SK-N-SH (cell line): ENCODE results near the gene BTN3A1. TPM values are rescaled to one million over a fixed set of nuclear protein-coding genes. Genes with fewer than 3 reads are reported as not detected.
"Not testable (repeated sequence)": the region's sequence is repeated elsewhere in the genome, so short reads cannot be mapped to it uniquely, and the experiment has no call there.

Source experiments
- CTCF ChIA-PET: fragments of 300-600, 350-600 bp; formaldehyde crosslinking; extraction: SDS; loops from one replicate; lab custom pipeline; 2021; lab: Yijun Ruan, JAX
- POLR2A ChIA-PET: fragments of 350-600 bp; sonication (Branson Sonifier 250); formaldehyde crosslinking; extraction: SDS; loops from one replicate; lab custom pipeline; 2020; ENCODE audit warnings: antibody characterized with exemption, inconsistent platforms; lab: Yijun Ruan, JAX
- DNase-seq: peaks from one replicate; pipeline ENCODE4 v3.0.0; 2012
- H2AFZ ChIP-seq: fragments of 200-600 bp; sonication (generic); 2 replicates; pipeline ENCODE4 v1.8.1; 2016; ENCODE audit warnings: antibody characterized with exemption, mild to moderate bottlenecking, low read depth
- H3F3A ChIP-seq: fragments of 200-600 bp; sonication (generic); replicated peaks from 2 replicates; pipeline ENCODE3; 2016; ENCODE audit warnings: antibody characterized with exemption, mild to moderate bottlenecking; ENCODE audit not compliant: insufficient read depth
- H3K27ac ChIP-seq, 2 experiments: fragments of 200-500 bp in 1 of 2; fragments of 200-600 bp in 1 of 2; sonication (Bioruptor generic) in 1 of 2; sonication (generic), shearing (Covaris generic) in 1 of 2; 2 replicates each; pipeline versions ENCODE4 v1.5.1 to v1.6.1; 2014 to 2016; ENCODE audit warnings: low read depth in 2 of 2, inconsistent platforms in 1 of 2, low read length in 1 of 2, mild to moderate bottlenecking in 1 of 2, mixed read lengths in 1 of 2
- H3K27me3 ChIP-seq: fragments of 200-600 bp; sonication (generic), shearing (Covaris generic); 2 replicates; pipeline ENCODE4 v1.6.1; 2016; ENCODE audit warnings: mixed run types; ENCODE audit not compliant: insufficient read depth
- H3K36me3 ChIP-seq, 2 experiments: fragments of 200-500 bp in 1 of 2; fragments of 200-600 bp in 1 of 2; sonication (Bioruptor generic) in 1 of 2; sonication (generic) in 1 of 2; replicated peaks in 1 of 2; 2 replicates each; pipeline versions ENCODE3 to v1.5.1; 2014 to 2016; ENCODE audit warnings: low read length in 1 of 2, mild to moderate bottlenecking in 1 of 2; ENCODE audit not compliant: insufficient read depth in 2 of 2, control insufficient read depth in 1 of 2
- H3K4me1 ChIP-seq, 2 experiments: fragments of 200-500 bp in 1 of 2; fragments of 200-600 bp in 1 of 2; sonication (Bioruptor generic) in 1 of 2; sonication (generic), shearing (Covaris generic) in 1 of 2; 2 replicates each; pipeline versions ENCODE4 v1.5.1 to v1.6.1; 2014 to 2016; ENCODE audit warnings: low read depth in 1 of 2, low read length in 1 of 2, mixed run types in 1 of 2; ENCODE audit not compliant: insufficient read depth in 2 of 2, control insufficient read depth in 1 of 2
- H3K4me2 ChIP-seq: fragments of 200-600 bp; sonication (generic), shearing (Covaris generic); 2 replicates; pipeline ENCODE4 v1.6.1; 2017; ENCODE audit warnings: mixed run types
- H3K4me3 ChIP-seq, 2 experiments: fragments of 200-500 bp in 1 of 2; fragments of 200-600 bp in 1 of 2; sonication (Bioruptor generic) in 1 of 2; sonication (generic), shearing (Covaris generic) in 1 of 2; 2 replicates each; pipeline versions ENCODE4 v1.5.1 to v1.8.1; 2014 to 2016; ENCODE audit warnings: low read depth in 2 of 2, inconsistent platforms in 1 of 2, low read length in 1 of 2, mild to moderate bottlenecking in 1 of 2, mixed read lengths in 1 of 2, moderate library complexity in 1 of 2
- H3K79me2 ChIP-seq: fragments of 200-600 bp; sonication (generic); 2 replicates; pipeline ENCODE4 v1.8.1; 2017; ENCODE audit warnings: mild to moderate bottlenecking; ENCODE audit not compliant: insufficient read depth
- H3K9ac ChIP-seq: fragments of 200-600 bp; sonication (generic); 2 replicates; pipeline ENCODE4 v1.6.1; 2017; ENCODE audit warnings: mixed run types
- H3K9me2 ChIP-seq: fragments of 200-600 bp; sonication (generic); 2 replicates; pipeline ENCODE4 v1.6.1; 2017; ENCODE audit warnings: mixed run types
- H3K9me3 ChIP-seq: fragments of 200-600 bp; sonication (generic); 2 replicates; pipeline ENCODE4 v1.6.1; 2017; ENCODE audit warnings: mixed run types, mild to moderate bottlenecking, moderate library complexity
- H4K20me1 ChIP-seq: fragments of 200-600 bp; sonication (generic); 2 replicates; pipeline ENCODE4 v1.6.1; 2017; ENCODE audit warnings: mild to moderate bottlenecking, mixed run types; ENCODE audit not compliant: insufficient read depth
- CTCF ChIP-seq: fragments of 200-600 bp; sonication (generic); IDR thresholded peaks from 2 replicates; pipeline ENCODE4 v1.6.1; 2017; ENCODE audit warnings: antibody characterized with exemption, mild to moderate bottlenecking, moderate library complexity
- EP300 ChIP-seq, 2 experiments: IDR thresholded peaks; 2 replicates each; pipeline versions ENCODE4 v1.4.0 to v1.6.1; 2012; ENCODE audit warnings: borderline replicate concordance in 1 of 2, low read depth in 1 of 2, low read length in 1 of 2
- EZH2phosphoT487 ChIP-seq: fragments of 200-600 bp; sonication (generic); IDR thresholded peaks from 2 replicates; pipeline ENCODE4 v1.6.1; 2017; ENCODE audit warnings: low read depth, mixed run types, mild to moderate bottlenecking, antibody characterized with exemption, moderate library complexity, borderline replicate concordance
- GATA2 ChIP-seq: sonication (generic); formaldehyde crosslinking; IDR thresholded peaks from 2 replicates; pipeline ENCODE4 v1.5.0; 2020; ENCODE audit warnings: mild to moderate bottlenecking, missing genetic modification reagents
- JUND ChIP-seq: IDR thresholded peaks from 2 replicates; pipeline ENCODE4 v1.4.0; 2012
- MEF2A ChIP-seq: IDR thresholded peaks from 2 replicates; pipeline ENCODE4 v1.4.0; 2012; ENCODE audit warnings: low read depth, borderline replicate concordance
- MXI1 ChIP-seq: IDR thresholded peaks from 2 replicates; pipeline ENCODE4 v1.6.1; 2012; ENCODE audit warnings: mild to moderate bottlenecking, low read depth, low read length, improper control_type of control experiment
- NFIC ChIP-seq: IDR thresholded peaks from 2 replicates; pipeline ENCODE4 v1.4.0; 2012; ENCODE audit warnings: borderline replicate concordance
- PBX3 ChIP-seq: IDR thresholded peaks from 2 replicates; pipeline ENCODE4; 2012
- POLR2AphosphoS5 ChIP-seq: IDR thresholded peaks from 2 replicates; pipeline ENCODE4 v1.6.1; 2012; ENCODE audit warnings: low read depth, low read length
- RFX5 ChIP-seq: IDR thresholded peaks from 2 replicates; pipeline ENCODE4 v1.6.1; 2012; ENCODE audit warnings: mild to moderate bottlenecking, improper control_type of control experiment, low read length
- SMC3 ChIP-seq: IDR thresholded peaks from 2 replicates; pipeline ENCODE4 v1.6.1; 2012; ENCODE audit warnings: low read depth, low read length, improper control_type of control experiment
- TAF1 ChIP-seq: IDR thresholded peaks from 2 replicates; pipeline ENCODE4 v1.6.1; 2012; ENCODE audit warnings: low read depth, mild to moderate bottlenecking, low read length, moderate library complexity, borderline replicate concordance
- TEAD4 ChIP-seq: IDR thresholded peaks from 2 replicates; pipeline ENCODE4 v1.4.0; 2012; ENCODE audit warnings: mild to moderate bottlenecking, borderline replicate concordance; ENCODE audit not compliant: insufficient read depth
- USF1 ChIP-seq: IDR thresholded peaks from 2 replicates; pipeline ENCODE4 v1.4.0; 2012; ENCODE audit warnings: low read depth, borderline replicate concordance
- USF2 ChIP-seq: fragments of 150-350 bp; IDR thresholded peaks from 2 replicates; pipeline ENCODE4 v1.6.1; 2017; ENCODE audit warnings: antibody characterized with exemption, low read length, low read depth, borderline replicate concordance
- ZBTB33 ChIP-seq: IDR thresholded peaks from 2 replicates; pipeline ENCODE4 v1.4.0; 2012; ENCODE audit warnings: low read depth, borderline replicate concordance
- WGBS: methylation state at CpG from one replicate; pipeline ENCODE4 v1.1.6; 2017; ENCODE audit warnings: low lambda C conversion rate; 5-methylcytosine and 5-hydroxymethylcytosine counted together
- polyA plus RNA-seq, 3 experiments: library from polyadenylated mRNA; depleted of rRNA; stranded (reverse); fragments of >200 nt; gene quantifications; 2 replicates each; pipeline ENCODE4 v1.2.3, GENCODE V29; 2012

BTN3A1 gene
- polyA plus RNA-seq, 1 of the 3 experiments (the other 2 are of a cell fraction) = 14.2 TPM

- H3K4me3 ChIP-seq, H3K27me3 ChIP-seq, H3K79me2 ChIP-seq, H3F3A ChIP-seq, H3K9me2 ChIP-seq, H3K9me3 ChIP-seq, H4K20me1 ChIP-seq, DNase-seq, H3K4me2 ChIP-seq, H2AFZ ChIP-seq, H3K36me3 ChIP-seq, H3K27ac ChIP-seq, H3K4me1 ChIP-seq, POLR2A ChIA-PET, H3K9ac ChIP-seq: not testable (repeated sequence)
- WGBS = 95% methylated on average over 12 of the region's 14 CpGs
- CTCF ChIA-PET = interaction anchor here (0.6 kb wide), 1 partner anchor 1653 kb away, joined by 3 read pairs; no protein-coding TSS in a partner anchor
These were observed 44.5 kb upstream of the BTN3A1 start for GRCh38 chr6:26357543-26357942.

- no peak for DNase-seq
- H3K9ac ChIP-seq = no peak overlapping the region
- 95% methylated on average over 7 of the region's 7 CpGs for WGBS
- no peaks in the 10 kb centered on the region for H4K20me1 ChIP-seq
- TF ChIP-seq GATA2 (CRISPR knock-in tag) = no peak
- TF ChIP-seq MXI1 = no peak
- TF ChIP-seq JUND = no peak
- no peak for TF ChIP-seq RFX5
- no peak for TF ChIP-seq SMC3
- TF ChIP-seq TEAD4 = no peak
- no peak for TF ChIP-seq CTCF
- no peak for TF ChIP-seq TAF1
- no peak for TF ChIP-seq PBX3
- no peak for TF ChIP-seq ZBTB33
- TF ChIP-seq NFIC = no peak
- no peak for TF ChIP-seq USF2
- TF ChIP-seq EZH2phosphoT487 = no peak
- no peak for TF ChIP-seq EP300 (IDR thresholded peaks at IDR 0.05; ENCODE audit: borderline replicate concordance in 1 of 2, low read depth in 1 of 2, low read length in 1 of 2)
- TF ChIP-seq MEF2A = no peak
- no peak for TF ChIP-seq POLR2AphosphoS5
- TF ChIP-seq USF1 = no peak
- no peaks in the 10 kb centered on the region for H3K9me2 ChIP-seq
- POLR2A ChIA-PET = no interaction called here
- CTCF ChIA-PET = interaction anchor here (0.9 kb wide), 1 partner anchor 17 kb away, joined by 3 read pairs; no protein-coding TSS in a partner anchor
- H3K4me3 ChIP-seq = no peak overlapping the region
- no peaks in the 10 kb centered on the region for H3K9me3 ChIP-seq
- H3K27me3 ChIP-seq = no peaks in the 10 kb centered on the region
- H3K36me3 ChIP-seq = no peaks in the 10 kb centered on the region
- H3K27ac ChIP-seq = no peak overlapping the region
- H3K4me2 ChIP-seq = no peak overlapping the region
- H3K4me1 ChIP-seq = no peaks in the 10 kb centered on the region
- H2AFZ ChIP-seq = no peak overlapping the region
- H3K79me2 ChIP-seq = no peaks in the 10 kb centered on the region
- no peaks in the 10 kb centered on the region for H3F3A ChIP-seq
These were observed 43.5 kb upstream of the BTN3A1 start for GRCh38 chr6:26358511-26358981.
